ENCODE measurements around the gene FIS1.
"Not testable (repeated sequence)": the region's sequence is repeated elsewhere in the genome, so short reads cannot be mapped to it uniquely, and the experiment has no call there.

FIS1 gene

DNA sequence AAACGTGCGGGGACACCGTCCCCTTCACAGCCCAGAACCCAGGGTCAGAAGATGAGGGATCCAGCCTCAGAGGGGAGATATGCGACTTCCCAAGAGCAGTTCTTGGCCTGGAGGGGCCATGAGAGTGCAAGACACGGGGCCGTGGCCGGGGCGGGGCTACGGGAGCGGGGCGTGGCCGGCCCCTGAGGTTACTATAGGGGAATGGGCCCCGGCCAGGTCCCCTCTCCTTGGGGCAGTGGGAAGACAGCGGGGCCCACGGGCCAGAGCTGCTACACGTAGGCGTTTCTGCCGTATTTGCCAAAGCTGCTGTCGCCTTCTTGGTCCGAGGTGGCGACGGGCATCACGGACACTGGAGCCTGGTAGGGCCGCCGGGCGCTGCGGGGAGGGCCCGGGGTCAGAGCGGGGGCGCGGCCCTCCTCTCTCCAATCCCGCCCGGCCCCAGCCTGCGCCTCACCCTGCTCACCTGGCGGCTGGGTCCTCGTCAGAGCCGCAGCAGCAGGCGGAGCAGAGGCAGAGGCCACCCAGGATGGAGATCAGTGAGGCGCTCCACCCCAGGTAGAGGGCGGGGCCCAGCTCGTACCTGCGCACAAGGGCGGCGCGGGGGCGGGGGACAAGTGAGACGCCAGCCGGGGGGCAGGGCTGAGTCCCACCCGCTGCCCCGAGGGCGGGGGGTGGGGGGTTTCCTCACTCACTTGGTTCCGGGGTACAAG lies 12.6 kb downstream of the FIS1 start:
- DNase-seq = no peak

DNA sequence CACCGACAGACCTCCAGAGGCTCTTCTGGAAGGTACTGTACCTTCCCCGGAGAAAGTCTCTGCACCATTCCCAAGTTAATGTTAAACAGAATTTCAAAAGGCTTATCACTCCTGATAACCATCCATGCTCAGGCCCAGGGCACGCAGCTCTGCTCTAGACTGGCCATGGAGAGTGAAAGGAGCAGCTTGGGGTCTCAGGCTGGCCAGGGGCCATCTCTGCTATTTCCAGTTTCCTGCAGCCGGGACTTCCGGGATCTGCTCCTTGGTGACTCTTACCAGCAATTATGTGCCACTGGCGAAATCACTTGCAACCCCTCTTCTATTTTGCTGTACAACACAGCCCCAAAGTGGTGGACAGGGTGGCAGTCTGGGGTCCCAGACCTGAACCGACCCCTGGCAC lies 13.2 kb downstream of the FIS1 start:
- no peak for DNase-seq

DNA sequence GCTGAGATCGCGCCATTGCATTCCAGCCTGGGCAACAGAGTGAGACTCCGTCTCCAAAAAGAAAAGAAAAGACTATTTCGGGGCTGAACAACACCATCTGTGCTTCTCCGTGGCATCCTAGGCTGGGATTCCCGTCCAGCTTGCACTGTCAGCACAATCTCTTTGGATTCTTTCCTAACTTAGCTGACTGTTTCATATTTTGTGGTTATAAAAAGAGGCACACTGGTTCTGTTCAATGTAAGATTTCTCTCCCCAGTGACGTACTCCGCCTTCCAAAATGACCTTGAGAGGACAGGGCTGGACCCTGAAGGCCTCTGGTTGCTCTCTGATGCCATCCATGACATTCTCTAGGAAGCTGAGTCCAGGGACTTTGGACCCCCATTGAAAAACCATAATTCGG lies 18.2 kb downstream of the FIS1 start:
- DNase-seq = no peak

DNA sequence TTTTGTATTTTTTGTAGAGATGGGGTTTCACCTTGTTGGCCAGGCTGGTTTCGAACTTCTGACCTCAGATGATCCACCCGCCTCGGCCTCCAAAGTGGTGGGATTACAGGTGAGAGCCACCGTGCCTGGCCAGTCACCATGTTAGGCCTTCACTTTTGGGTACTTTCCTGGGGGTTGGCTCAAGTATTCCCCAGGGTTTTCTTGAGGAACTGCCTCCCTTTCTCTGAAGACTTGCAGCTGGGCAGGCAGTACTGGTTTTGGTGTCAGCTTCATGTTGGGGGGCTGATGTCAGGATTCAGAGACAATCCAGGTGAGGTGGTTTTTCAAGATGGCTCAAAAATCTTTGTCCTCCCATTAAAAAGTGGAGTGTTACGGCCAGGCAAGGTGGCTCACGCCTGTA lies 19.2 kb downstream of the FIS1 start:
- no peak for DNase-seq

DNA sequence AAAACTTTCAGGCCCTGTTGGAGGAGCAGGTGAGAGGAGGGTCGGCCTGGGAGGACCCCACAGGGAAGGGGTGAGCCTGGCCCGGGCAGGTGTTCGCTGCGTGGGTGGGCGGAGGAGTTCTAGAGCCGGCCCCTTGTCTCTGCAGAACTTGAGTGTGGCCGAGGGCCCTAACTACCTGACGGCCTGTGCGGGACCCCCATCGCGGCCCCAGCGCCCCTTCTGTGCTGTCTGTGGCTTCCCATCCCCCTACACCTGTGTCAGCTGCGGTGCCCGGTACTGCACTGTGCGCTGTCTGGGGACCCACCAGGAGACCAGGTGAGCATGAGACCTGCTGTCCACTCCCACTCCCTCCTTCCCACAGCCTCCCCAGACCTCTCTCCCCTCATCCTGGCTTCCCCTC lies 21.4 kb downstream of the FIS1 start:
- no peak for DNase-seq

DNA sequence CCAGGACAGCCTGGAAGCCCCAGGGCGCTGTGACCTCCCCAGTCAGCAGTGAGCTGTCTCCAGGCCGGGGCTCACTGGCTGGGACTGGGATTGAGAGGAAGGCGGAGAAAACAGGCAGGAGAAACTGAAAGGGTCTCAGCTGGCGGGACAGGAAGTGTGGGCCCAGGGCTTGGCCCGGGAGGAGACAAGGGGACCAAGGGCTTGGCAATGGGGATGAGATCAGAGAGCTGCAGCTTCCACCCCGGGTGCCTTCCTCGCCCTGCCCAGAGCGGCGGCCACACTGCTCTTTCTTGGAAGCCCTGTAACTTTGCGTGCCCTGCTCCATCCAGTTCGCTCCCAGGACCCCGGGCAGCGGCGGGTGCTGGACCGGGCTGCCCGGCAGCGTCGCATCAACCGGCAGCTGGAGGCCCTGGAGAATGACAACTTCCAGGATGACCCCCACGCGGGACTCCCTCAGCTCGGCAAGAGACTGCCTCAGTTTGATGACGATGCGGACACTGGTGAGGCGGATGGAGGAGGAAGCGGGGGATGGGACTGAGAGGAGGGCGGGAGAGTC lies 22.5 kb downstream of the FIS1 start:
- DNase-seq = no peak

DNA sequence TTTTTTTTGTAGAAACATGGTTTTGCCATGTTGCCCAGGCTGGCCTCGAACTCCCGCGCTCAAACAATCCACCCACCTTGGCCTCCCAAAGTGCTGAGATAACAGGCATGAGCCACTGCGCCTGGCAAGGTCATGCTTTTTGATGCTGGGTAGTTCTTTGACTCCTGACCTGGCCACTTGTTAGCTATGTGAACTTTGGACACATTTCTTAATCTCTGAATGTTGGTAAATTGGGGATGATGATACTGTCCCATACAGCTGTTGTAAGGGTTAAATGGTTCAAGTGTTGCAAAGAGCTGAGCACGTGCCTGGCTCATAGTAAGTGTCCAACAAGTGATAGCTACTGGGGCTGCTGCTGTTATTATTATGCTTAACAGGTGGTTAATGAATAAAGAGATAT lies 24.6 kb downstream of the FIS1 start:
- no peak for DNase-seq

DNA sequence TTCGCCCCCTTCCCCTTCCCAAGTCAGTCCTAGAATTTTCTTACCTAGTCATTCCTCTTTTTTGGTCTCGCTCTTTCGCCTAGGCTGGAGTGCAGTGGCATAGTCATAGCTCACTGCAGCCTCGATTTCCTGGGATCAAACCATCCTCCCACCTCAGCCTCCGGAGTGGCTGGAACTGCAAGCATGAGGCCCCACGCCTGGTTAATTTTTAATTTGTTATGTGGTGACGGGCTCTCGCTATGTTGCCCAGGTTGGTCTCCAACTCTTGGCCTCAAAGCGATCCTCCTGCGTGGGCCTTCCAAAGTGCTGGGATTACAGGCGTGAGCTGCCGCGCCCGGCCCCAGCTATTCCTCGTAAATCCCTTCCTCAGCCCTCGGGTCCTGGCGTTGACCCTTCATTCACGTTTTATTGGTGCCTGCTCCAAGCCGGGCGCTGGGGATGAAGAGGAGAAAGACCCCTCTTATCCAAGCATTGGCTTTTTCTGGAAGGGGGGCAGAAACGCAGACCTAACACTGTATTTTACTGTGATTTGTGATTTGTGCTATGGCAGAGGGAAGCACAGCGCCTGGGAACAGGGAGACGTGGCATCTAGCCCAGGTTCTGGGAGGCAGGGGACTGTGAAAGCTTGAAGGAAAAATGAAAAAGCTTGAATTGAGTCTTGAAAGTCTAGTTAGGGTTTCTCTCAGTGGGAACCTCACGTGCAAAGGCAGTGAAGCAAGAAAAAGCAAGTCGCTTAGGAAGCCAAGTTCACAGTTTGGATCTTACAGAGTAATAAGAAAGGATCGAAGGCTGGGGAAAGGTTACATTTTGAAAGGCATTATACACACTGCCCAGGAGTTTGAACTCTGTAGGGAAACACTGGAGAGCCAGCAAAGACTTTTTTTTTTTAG lies 26.4 kb downstream of the FIS1 start:
- no peak for DNase-seq

DNA sequence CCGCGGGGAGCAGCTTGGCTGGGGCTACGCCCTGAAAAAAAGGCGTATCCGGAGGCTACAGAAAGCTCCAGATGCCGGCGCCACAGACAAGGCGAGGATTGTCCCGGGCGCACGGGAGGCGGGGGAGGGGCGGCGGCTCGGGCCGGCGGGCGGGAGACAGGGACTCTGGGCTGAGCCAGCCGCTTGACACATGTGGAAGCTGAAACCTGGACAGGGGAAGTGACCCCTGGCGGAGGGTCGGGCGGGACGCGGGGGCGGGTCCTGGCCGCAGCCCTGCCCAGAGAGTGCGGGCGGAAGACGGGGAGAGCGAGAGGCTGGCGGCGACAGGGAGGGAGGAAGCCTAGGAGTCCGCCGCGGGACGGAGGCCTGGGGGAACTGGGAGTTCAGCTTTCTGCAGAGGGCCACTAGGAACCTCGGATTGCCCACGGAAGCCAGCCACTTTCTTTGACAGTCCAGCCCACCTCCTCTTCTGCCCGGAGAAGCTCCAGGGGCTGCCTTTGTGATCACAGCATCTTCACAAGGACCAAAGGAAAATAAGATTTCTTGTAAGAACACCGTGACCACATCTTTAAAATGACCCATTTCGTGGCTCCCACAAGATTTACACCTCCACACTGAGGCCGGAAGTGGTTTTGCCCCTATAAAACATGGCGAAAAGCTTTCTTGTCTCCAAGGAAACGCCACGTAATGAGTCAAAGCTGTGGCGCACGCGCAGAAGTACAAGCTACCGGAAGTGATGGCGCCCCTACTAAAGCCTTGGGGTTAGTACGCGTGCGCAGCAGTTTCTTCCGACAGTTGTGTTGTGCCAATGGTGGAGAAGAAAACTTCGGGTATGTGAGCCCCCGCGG lies 27.3 kb downstream of the FIS1 start, which contains the start of the genes PLOD3 and ZNHIT1:
TSS of gene PLOD3 (minus strand) at position 194 of the 848 bp plus-strand sequence. CDS start 307 bp downstream, outside the sequence.
TSS of gene ZNHIT1 (plus strand) at position 778 of the 848 bp plus-strand sequence. CDS start at position 809, 31 bp downstream.
- DNase-seq = peak; percentile 82

DNA sequence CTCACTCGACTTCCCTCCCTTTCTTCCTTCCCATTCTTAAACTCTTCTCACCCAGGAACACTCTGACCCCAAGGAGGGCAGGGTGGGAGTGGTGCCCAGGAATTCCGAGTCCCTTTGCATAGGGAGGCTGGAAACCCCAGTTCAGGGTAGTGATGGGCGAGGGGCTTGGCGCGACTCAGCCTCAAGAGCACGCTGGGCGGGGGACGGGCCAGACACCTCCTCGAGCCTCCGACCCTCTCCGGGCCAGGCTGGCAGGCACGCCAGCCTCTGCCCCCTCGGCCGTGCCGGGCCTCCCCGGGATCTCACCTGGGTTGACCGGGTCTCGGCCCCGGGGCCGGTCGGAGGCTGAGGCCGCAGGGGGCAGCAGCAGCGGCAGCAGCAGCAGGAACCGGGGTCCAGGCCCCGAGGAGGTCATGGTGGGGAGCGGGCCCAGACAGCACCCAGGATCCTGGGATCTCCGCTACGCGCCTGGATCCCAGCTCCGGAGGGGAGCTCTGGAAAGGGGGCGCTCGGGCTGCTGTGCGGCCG lies 28.0 kb downstream of the FIS1 start:
- DNase-seq = no peak

DNA sequence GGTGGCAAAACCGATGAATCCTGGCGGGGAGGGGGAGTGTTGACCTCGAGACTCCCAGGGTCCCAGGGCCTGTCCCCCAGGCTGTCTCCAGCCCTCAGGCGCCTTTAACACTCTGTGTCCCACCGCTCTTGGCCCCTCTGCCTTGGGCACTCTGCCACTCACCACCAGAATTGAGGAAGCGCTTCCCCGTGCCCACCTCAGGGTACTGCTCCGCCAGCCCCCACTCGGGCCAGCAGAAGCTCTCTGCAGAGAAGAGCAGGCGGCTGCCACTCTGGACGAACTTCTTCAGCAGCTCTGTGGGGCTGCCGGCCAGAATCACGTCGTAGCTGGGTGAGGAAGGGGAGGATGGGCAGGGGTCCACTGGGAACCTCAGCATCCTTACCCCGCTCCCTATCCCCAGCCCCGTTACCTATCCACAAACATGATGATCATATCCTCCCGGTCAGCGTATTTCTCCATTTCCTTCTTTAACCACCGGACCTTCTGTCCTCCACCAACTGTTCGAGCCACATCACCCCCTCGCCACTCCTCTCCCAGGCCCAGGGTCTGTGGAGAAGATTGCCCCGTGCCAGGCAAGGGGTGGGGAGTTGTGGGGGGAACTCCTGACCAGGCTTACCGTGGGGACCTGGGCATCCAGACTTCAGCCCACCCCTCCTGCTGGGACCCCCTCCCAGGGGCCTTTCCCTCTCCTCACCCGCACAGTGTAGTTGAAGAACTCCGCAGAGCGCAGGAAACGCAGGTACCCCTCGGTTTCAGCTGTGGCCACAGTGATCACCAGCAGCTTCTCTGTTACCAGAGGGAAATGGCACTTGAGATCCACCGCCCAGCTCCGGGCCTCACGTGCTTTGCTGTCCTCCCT lies 28.7 kb downstream of the FIS1 start:
- DNase-seq = no peak

DNA sequence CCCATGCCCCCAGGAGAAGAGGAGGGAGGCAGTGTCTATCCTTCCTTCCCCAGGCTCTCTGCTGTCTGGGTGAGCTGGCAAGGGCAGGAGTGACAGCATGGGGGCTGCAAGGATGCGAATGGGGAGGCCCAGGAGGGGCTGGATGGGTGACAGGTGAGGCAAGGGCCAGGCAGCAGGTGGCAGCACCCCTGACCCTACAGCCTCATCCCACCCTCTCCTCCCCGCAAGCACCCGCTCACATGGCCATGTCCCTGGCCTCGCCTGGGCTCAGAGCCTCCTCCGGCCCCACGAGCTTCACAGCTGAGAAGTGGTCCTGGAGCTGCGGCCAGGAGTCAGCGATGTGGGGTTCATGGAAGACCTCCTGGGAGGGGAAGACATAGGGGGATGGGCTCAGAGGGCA lies 32.9 kb downstream of the FIS1 start:
- DNase-seq = no peak

DNA sequence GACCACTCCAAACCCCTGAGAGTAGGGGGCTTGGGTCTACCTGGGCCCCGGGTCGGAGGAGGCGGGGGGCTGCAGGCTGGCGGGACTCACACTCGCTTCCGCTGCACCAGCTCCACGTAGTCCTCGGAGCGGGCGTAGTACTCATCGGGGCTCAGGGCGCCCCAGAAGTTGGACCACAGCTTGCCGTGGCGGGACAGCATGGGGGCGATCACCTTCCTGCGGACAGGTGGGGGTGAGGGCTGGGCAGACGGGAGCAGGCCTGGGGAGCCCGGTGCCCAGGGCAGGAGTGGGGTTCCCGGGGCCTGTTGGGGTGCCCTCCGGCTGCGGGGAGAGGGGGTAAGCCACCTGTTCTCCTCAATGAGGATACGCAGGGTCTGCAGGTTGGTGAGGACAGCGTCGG lies 33.4 kb downstream of the FIS1 start:
- DNase-seq = no peak

DNA sequence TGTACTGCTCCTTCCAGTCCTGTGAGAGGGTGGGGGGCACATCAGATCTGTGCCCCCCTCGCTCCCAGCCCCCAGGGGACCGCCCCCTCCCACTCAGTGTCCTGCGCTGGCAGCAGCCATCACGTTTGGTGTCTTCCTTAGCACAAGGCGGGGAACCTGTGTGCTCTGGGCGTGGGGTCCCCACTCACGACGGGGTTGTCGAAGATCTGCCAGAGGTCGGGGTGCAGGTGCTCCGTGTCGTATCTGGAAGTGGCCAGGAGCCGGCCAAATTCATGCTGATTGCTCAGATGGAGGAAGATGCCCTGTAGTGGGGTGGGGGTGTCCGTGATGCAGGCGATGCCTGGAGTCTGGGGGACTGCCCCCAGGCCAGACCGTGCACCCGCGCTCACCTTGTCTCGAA lies 34.7 kb downstream of the FIS1 start:
- DNase-seq = no peak

DNA sequence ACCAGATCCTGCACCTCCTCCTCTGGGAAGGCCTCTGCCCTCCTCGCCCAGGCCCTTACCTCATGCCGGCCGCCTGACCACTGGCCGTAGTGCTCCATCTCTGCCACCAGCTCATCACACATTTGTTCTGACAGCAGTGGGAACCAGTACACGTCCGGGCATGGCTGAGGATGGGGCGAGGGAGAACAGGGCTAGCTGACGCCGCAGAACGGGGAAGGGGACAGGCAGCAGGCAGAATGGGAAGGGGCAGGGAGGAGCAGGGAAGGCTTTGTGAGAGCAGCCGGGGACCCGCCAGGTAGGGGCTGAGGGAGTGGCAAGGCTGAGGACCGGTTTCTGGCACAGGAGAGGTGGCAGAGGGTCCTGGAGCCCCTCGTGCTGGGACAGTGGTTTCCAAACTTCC lies 36.1 kb downstream of the FIS1 start:
- no peak for DNase-seq

DNA sequence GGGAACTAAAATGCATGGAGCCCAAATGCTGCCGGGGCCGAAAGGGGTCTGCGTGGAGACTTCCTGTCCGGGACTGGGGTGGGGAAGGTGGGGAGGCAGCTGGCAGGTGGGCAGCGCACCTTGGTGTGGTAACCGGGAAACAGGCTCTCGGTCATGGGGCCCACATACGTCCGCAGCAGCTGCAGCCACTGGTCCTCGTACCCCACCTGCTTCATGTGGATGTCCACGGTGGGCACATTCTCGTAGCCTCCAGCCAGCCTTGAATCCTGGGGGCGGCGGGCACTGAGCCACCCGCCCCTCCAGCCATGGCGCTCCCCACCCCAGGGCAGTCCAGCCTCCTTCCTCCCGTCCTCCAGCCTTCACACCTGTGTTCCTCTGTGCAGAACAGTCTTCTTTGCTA lies 37.4 kb downstream of the FIS1 start:
- no peak for DNase-seq

DNA sequence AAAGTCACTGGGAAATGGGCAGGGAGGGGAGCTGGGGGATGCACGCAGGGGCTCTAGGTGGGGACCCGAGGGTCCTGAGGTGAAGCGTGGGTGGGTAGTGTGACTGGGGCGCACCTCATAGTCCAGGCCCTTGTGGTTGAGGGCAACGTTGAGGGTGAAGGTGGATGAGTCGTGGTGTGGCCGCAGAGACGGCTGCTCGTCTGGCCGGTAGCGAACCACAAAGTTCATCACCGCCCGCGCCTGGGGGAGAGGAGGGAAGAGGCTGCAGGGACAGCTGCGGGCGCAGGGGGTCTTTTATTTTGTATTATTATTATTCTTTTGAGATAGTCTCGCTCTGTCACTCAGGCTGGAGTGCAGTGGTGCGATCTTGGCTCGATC lies 38.2 kb downstream of the FIS1 start:
- no peak for DNase-seq

DNA sequence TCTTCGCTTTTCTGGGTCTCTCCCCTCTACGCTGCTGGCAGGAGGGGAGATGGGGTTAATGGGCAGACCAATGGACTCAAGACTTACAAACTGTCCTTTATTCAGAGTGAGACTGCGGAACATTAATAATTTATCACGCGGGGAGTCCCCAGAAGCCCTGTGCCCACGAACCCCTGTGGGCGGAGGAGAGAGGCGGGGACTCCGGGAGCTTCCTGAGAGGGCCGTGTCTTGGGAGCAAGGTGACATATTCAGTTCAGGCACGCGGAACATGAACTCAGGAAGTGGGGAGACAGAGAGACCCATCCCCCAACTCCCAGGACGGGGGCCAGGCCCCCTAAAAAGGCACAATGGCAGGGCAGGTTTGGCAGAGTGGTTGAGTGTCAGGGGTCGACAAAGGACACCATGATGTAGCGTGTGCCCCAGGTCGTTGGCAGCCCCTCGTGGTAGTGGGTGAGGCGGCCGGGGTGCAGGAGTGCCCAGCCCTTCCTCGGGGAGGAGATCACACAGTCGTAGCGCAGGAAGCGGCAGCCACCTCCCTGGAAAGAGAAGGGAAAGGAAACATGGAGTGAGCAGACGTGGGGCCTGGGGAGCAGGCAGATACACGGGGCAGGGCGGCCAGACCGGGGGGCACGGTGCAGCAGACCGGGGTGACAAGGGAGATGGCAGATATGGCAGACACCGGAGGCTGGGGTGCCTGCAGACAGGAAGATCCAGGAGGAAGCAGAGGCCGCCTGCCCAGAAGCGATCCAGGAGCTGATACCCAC lies 38.8 kb downstream of the FIS1 start:
- no peak for DNase-seq

DNA sequence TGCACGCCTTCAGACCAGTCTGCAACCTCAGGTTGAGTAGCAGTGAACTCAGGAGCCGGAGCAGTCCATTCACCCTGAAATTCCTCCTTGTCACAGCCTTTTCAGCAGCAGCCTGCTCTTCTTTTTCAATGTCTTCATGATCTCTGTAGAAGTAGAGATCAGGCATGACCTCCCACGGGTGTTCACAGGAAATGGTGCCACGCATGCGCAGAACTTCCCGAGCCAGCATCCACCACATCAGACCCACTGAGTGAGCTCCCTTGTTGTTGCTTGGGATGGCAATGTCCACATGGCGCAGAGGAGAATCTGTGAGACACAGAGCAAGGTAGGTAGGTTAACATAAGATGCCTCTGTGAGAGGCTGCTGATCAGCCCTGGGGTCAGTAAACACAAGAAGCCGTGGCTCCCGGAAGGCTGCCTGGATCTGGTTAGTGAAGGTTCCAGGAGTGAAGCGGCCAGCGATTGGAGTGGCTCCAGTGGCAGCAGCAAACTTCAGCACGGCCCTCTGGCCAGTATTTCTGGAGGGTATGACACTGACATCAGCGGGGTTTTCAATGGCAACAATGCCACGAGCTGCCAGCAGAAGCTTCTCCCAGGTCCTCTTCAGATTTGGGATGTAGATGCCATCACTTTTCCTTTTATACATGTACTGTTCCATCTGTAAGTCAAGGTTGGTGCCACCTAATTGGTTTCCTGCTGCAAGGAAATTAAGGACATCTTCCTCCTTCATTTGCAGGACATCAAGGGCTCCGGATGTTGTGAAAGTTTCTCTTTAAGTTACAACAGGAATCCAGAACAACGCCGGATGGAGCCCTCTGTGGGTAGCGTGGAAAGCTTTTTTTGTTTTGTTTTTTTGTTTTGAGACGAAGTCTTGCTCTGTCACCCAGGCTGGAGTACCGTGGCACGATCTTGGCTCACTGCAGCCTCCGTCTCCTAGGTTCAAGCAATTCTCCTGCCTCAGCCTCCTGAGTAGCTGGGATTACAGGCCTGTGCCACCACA lies 40.8 kb downstream of the FIS1 start:
- DNase-seq = not testable (repeated sequence)

DNA sequence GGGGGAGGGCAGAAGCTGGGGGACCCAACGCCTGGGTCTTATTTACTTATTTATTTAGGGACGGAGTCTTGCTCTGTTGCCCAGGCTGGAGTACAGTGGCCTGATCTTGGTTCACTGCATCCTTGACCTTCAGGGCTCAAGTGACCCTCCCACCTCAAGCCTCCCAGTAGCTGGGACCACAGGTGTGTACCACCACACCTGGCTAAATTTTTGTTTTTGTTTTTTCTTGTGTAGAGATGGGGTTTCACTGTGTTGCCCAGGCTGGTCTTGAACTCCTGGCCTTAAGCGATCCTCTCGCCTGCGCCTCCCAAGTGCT lies 42.3 kb downstream of the FIS1 start:
- no peak for DNase-seq
